ENCODE results near the gene NDUFS7.

Gene NDUFS7

DNA sequence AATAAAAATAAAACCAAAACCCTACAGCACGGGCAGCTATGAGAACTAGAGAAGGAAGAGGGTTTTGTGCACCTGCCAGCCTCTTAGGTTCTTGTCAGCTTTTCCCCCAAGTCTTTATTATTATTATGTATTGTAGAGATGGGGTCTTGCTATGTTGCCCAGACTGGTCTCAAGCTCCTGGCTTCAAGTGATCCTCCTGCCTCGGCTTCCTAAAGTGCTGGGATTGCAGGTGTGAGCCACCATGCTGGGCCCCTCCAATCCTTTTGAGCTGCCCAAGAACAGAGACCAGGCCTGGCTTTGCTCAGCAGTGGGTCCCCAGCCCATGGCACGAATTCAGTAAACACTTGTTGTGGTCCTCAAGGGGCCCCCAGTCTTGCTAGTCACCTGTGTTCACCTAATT lies 1.5 kb upstream of the NDUFS7 start:
- Histone ChIP-seq H3K4me3 (no peak overlapping the region), H3K27ac (no peak overlapping the region)

DNA sequence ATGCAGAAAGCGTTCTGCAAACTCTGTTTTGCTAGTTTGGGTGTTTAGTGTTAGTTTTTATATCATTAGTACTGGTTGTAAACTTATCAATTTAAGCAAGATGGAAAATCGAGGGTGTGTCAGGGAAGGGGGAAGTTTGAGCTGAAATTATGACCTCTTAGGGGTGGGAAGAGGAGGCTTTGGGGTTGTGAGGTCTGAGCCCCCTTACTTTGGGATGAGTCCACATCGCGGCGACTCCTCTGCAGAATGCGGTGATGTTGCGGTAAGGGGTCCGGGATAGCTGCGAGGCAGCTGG lies 743 bp upstream of the NDUFS7 start:
- peak overlapping the region in 5 of 7 experiments; percentile 68 to 97 (median 81) for H3K4me3 ChIP-seq
- peak overlapping the region in 2 of 21 experiments; percentile 91 to 95 for H3K27ac ChIP-seq

DNA sequence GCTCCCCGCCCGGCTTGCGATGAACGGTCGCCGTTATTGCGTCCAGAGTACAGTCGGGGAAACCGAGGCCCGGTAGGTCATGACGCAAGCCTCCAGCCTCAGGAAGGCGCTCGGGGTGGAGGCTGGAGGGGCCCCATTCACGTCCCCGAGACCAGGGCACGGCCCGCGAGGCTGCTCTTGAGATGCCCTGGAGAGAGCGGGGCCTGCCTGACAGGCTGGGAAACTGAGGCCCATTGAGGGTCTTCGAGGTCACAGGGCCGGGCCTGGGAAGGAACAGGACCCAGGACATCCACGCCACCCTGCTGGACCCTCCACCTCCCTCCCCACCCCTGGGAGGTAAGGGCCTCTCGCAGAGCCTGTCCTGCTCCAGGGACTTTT lies 367 bp downstream of the NDUFS7 start:
- Histone ChIP-seq H3K4me3 (peak overlapping the region; percentile 68 to 97 (median 86)), H3K27ac (peak overlapping the region in 20 of 21 experiments; percentile 67 to 96 (median 88))

DNA sequence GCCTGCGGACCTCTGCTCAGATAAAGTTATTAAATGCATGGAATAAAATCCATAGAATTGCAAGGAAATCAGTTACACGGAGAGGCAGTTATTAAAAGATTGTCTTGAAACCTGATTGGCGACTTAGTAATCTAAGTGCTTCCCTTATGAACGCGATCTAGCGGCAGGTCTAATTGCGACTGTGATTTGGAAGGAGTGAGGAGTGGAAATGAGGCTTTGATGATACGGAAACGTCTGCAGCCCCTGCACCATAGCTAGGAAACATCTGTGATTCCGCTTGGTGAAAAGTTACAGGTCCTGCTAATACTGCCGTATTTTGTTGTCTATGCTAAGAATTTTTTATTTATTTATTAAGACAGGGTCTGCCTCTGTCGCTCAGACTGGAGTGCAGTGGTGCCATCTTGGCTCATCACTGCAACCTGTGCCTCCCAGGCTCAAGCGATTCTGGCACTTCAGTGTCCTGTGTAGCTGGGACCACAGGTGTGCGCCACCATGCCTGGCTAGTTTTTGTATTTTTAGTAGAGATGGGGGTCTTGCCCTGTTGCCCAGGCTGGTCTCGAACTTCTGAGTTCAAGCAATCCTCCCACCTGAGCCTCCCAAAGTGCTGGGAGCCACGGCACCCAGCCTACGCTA lies 887 bp downstream of the NDUFS7 start:
- peak overlapping the region; percentile 68 to 97 (median 86) for H3K4me3 ChIP-seq
- H3K27ac ChIP-seq, result peak overlapping the region in 18 of 21 experiments; percentile 78 to 96 (median 88)

DNA sequence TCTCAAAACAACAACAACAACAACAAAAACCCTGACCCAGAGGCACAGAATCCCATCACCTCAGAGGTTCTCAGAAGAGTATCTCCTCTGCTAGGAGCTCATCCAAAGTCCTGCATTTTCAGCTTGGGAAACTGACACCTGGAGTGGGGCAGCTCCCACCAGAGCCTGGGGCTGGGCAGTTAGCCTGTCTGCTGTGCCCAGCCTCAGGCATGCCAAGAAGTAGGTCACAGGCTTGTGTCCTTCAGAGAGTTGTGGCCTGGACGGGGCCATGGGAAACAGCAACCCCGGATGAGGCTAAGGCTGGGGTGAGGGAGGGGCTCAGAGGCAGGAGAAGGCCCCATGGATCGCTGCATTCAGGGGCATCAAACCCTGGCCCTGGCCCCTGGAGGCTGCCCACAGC lies 2.1 kb downstream of the NDUFS7 start:
- Histone ChIP-seq H3K4me3 (no peak overlapping the region), H3K27ac (no peak overlapping the region)

DNA sequence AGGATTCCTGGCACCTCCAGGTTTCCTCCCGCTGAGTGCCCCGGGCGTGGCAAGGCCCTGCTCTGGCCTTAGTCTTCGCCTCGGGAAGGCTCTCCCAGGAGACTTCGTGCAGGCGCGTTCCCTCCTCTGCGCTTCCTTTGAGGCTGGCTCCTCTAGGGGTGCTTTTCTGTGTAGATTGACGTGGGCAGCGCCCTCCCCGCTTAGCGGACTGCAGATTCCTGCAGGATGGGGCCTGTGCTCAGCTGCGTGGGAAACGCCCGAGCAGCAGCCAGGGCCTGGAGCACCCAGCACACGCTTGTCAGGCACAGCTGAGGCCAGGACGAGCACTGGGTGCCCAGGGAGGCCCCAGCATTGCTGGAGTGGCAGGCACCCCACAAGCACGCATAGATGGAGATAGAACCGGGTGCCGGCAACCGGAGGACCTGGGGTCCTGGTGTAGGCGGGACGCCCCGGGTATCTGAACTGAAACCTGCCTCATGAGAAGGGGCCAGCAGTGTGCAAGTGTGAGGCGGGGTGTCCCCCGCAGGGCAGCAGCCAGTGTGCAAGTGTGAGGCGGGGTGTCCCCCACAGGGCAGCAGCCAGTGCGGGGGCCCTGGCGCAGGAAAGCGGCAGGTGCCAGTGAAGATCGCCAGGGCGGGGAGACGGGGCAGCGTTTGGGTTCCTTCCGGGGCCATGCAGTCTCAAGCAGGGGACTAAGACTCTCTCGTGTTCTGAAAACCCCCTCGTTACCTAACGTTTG lies 3.4 kb downstream of the NDUFS7 start:
- H3K27ac ChIP-seq, result peak overlapping the region in 1 of 21 experiments; percentile 0

DNA sequence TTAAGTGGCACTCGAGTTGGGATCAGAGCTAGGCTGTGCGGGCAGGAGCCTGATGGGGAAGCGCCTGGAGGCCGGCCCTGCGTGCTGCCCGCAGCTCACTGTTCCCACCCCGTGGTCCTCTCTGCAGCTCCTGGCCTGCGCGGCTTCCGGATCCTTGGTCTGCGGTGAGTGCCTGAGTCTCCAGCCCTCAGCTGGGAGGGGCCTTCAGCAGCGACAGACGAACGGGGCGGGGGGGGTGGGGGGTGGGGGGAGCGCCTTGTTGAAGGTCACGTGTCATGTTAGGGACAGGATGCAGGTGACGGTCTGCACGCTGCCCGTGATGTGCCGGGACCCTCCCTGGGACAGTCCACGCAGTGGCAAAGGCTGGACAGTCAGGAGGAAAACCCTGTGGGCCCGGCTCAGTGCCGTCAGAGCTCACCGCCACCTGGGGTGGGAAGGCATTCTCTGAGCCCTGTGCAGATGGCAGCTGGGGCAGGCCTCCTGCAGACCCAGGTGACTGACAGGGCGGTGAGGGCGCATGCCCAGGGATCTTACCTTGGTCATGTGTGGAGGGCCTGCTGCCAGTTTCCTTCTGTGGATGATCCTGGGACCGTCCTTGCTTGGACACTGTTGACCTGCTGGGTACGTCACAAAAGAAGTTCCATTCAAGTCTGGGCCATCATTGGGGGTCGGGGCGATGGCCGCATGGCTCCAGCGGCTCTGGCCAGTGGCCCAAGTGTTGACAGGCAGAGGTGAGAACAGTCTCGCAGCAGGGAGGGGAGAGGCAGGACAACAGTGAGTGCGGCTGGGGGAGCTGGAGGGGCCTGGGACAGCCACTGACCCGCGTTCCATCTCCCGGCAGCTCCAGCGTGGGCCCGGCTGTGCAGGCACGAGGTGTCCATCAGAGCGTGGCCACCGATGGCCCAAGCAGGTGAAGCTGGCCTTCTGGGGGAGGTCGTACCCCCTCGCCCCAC lies 4.3 kb downstream of the NDUFS7 start:
- peak overlapping the region in 1 of 21 experiments; percentile 0 for H3K27ac ChIP-seq

More for the DNA sequence above, 3.4 kb downstream of the NDUFS7 start:
- no peak overlapping the region for H3K4me3 ChIP-seq

DNA sequence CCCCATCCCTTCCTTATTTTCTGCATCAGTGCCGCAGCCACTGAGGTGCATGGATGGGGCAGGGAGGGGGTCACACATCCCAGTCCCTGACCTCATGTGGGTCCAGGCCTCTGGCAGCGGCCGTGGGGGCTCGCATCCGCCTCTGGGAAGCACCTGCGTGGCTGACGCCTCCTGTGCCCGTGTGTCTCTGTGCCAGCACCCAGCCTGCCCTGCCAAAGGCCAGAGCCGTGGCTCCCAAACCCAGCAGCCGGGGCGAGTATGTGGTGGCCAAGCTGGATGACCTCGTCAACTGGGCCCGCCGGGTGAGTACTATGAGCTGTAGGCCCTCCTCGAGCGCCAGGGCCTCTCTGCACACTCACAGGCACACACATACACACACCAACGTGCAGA lies 4.9 kb downstream of the NDUFS7 start:
- Histone ChIP-seq H3K4me3 (no peak overlapping the region), H3K27ac (no peak overlapping the region)

More for the DNA sequence above, 4.3 kb downstream of the NDUFS7 start:
- no peak overlapping the region for H3K4me3 ChIP-seq

DNA sequence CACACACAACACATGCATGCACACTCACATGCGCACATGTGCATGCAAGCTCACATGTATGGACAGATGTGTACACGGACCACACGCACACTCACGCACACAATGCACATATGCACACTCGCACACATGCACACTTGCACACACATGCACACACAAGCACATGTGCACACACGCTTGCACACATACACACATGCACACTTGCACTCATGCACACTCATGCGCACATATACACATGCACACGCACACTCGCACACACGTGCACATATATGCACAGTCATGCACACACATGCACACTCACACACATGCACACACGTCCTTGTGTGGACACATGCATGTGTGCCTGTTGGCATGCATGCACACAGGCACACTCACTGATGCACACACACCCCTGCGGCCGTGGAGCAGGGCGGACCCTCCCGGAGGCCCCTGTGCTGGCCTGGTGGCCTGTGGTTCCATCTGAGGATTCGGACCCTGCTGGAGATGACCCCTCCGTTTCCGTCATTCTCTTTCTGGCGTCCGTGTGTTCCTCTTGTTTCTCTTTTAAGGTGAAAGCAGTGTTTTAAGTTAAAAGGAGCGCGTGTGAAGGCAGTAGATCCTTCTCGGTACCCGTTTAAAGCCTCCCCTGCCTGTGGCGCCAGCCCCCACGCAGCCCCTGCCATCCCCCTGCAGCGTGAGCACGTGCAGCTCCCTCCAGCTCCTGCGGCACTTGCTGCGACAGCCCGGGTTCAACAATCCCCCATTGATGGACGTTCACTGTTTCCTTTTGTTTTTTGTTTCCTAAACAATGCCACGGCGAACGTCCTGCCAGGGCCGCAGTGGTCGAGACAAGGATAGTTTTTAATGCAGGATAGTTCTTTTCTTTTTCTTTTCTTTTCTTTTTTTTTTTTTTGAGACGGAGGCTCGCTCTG lies 5.6 kb downstream of the NDUFS7 start:
- Histone ChIP-seq H3K4me3 (no peak overlapping the region), H3K27ac (no peak overlapping the region)

DNA sequence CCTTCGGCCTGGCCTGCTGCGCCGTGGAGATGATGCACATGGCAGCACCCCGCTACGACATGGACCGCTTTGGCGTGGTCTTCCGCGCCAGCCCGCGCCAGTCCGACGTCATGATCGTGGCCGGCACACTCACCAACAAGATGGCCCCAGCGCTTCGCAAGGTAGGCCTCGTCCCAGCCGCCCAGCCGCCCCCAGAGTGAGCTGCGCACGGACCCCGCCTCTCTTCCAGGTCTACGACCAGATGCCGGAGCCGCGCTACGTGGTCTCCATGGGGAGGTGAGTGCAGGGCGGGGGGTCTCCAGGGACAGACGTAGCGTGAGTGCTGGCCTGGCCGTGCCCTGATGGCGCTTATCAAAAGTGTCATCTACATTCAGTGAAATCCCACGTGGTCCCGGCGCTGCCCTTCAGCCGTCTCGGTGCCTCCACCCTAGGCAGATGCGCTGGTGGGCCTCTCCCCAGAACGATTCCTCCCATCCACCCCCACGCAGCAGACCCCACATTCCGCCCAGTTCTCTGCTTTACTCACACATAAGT lies 7.2 kb downstream of the NDUFS7 start:
- Histone ChIP-seq H3K4me3 (no peak overlapping the region), H3K27ac (no peak overlapping the region)

DNA sequence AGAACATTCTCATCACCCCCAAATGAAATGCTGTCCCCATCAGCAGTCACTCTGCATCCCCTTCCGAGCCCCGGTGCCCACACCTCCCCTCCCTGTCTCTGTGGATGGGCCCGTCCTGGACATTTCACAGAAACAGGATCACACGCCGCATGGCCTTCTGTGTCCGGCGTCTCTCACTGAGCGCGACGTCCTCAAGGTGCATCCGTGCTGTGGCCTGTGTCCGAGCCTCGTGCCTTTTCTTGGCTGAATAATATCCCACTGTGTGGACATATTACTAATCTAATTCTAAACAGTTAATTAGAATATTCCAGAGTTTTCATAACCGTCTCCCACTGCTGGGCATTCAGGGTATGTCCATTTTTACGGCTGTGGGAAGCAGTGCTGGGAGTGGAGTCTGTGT lies 8.7 kb downstream of the NDUFS7 start:
- Histone ChIP-seq H3K4me3 (no peak overlapping the region), H3K27ac (no peak overlapping the region)

DNA sequence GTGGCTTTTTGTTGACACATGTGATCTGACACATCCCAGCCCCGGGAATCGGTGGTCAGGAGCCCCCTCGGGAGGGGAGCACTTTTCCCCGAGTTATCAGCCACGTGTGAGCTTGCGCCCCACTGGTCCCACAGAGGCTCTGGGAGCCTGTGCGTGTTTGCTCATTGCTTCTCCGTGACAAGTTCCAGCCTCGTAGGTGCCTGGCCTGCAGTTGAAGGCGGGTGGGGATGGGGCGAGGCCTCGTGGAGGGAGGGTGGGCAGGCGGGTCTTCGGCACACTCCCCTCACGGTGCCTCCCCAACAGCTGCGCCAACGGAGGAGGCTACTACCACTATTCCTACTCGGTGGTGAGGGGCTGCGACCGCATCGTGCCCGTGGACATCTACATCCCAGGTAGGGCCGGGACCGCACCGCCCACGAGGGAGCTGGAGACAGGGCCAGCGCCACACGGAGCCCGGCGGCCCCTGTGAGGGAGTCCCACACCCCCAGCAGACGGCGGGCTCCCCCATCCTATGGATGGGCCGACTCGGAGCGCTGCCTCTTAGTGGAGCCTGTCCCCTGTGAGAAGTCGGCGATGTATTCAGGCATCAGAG lies 9.3 kb downstream of the NDUFS7 start:
- H3K27ac ChIP-seq, result no peak overlapping the region

DNA sequence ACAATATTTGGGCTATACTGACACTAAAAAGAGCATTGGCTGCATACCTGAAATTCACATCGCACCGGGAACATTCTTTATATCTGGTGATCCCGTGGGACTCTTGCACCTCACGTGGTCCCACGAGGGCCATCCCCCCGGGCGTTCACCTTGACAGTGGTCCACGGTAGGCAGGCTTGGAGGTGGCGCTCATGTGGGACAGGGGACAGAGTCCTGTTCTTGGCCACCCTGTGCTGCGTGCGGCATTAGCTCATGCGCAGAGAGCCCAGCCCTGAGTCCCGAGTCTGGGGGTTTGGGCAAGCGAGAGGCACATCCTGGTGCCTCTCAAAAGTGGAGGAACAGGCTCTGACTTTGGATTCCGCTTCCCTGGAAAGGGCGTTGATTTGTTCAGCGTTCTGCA lies 10.1 kb downstream of the NDUFS7 start:
- H3K27ac ChIP-seq, result no peak overlapping the region

More for the DNA sequence above, 9.3 kb downstream of the NDUFS7 start:
- no peak overlapping the region for H3K4me3 ChIP-seq

DNA sequence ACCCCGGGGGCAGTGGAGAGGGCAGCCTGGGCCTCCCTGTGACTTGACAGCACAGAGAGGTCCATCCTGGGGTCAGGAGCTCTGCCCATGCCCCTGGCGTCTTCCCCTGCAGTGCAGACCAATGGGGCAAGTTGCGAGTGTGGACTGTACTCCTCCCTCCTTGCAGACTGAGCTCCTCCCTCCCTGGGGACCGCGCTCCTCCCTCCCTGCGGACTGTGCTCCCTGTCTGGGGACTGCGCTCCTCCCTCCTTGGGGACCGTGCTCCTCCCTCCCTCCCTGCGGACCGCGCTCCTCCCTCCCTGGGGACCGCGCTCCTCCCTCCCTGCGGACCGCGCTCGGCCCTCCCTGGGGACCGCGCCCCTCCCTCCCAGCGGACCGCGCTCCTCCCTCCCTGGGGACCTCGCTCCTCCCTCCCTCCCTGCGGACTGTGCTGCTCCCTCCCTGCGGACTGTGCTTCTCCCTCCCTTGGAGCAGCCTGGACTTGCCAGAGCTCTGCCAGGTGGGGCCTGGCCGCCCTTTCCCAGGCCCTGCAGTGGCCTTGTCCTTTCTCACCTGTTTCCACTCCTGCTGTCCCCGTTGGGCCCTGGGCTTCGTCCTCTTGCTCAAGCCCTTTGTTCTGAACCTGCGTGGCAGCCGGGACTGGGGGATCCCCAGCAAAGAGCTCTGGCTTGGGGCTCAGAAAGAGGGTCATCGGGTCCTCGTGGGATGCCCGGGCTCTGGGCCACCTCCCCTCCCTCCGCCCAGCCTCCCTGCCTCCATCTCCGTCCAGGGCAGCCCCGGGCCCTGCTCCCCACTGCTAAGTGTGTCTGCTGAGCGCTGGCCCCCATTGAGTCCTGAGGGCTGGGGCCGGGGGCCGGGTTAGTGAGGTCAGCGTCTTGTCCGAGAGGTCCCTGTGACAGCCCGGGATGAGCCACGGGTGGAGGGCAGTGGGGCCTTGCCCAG lies 10.8 kb downstream of the NDUFS7 start:
- Histone ChIP-seq H3K4me3 (no peak overlapping the region), H3K27ac (no peak overlapping the region)

More for the DNA sequence above, 10.1 kb downstream of the NDUFS7 start:
- no peak overlapping the region for H3K4me3 ChIP-seq

DNA sequence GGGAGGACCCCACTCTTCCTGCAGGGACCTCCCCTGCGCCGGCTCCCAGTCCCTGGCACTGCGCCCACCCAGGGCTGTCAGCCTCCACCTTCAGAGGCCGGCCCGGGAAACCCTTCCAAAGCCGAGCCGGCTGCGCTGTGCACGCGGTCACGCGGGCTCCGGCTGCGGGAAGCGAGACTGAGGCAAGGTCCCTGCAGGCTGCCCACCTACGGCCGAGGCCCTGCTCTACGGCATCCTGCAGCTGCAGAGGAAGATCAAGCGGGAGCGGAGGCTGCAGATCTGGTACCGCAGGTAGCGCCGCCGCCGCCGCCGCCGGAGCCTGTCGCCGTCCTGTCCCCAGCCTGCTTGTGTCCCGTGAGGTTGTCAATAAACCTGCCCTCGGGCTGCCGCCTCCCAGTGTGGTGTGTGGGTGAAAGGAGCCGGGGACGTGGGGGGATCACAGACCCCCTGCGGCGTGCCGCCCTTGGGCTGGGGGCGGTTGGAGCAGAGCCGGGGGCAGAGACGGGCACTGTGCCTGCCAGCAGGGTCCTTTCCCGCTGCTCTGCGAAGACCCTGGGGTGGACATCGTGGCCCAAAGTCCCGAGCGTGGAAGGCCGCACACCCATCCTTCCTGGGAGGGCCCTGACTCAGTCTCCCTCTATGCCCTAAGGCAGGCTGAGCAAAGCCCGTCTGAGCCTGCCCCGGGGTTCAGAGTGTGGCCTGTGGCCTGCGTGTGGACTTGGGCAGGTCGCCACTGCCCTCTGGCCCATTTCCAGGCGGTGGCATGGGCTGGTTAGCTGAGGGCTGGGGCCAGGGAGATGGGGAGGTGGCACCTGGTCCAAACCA lies 11.7 kb downstream of the NDUFS7 start:
- Histone ChIP-seq H3K4me3 (no peak overlapping the region), H3K27ac (no peak overlapping the region)

DNA sequence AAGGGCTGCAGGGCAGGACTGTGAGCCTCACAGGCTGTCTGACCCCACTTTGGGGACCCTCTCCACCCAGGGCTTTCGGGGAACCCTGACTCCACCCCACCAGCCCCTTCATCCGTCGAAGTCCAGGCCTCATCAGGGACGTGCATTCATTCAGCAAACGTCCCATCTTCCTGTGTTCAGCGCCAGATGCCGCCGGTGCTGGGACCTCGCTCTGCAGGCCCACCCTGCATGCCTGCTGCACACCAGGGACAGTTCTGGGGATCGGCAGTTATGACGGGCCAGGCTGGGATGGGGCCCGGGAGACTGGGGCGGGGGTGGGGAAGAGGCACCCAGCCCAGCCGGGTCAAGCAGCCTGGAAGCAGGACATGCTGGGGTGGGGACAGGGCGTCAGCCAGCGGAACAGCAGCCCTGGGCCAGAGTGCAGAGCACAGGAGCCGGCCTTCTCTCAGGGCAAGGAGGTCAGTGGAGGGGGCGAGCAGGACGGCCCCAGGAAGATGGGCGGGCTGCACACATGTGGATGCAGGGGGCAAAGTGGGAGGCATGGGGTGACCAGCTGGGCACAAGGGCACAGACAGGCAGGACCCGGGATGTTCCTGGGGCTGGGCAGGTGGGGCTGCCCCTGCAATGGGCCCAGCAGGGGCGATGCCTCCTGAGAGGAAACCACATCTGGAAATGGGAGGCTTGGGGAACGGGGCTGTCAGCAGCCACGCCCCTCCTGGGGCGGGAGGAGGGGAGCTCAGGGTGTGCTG lies 12.5 kb downstream of the NDUFS7 start:
- H3K27ac ChIP-seq, result no peak overlapping the region
- no peak overlapping the region for H3K4me3 ChIP-seq

Measured in skin epidermis (tissue), 12 donors.